AG04450 (cell line): ENCODE measurements around the gene SH3D21. TPM values are rescaled to one million over a fixed set of nuclear protein-coding genes. Genes with fewer than 3 reads are reported as not detected.

Source experiments
- CTCF ChIA-PET: fragments of 300-600, 350-600 bp; formaldehyde crosslinking; extraction: SDS; loops from one replicate; lab custom pipeline; 2022; ENCODE audit warnings: antibody characterized with exemption, inconsistent platforms; lab: Charles Lee
- POLR2A ChIA-PET: fragments of 350-600 bp; formaldehyde crosslinking; extraction: SDS; loops from one replicate; lab custom pipeline; 2021; ENCODE audit warnings: antibody characterized with exemption, inconsistent platforms; lab: Yijun Ruan, JAX
- DNase-seq: peaks from one replicate; pipeline ENCODE4 v3.0.0-alpha.2; 2011; ENCODE audit warnings: low read depth, low spot score
- H3K27ac ChIP-seq: one replicate; pipeline ENCODE4 v1.5.1; 2012; ENCODE audit warnings: low read depth, low read length, control low read depth
- H3K27me3 ChIP-seq: one replicate; pipeline ENCODE4 v1.6.0; 2012; ENCODE audit warnings: low read length; ENCODE audit not compliant: control insufficient read depth, insufficient read depth
- H3K4me3 ChIP-seq: 2 replicates; pipeline ENCODE4 v1.5.1; 2011; ENCODE audit warnings: mild to moderate bottlenecking, low read depth, low read length, control low read depth
- H3K9me3 ChIP-seq: 2 replicates; pipeline ENCODE4 v1.5.1; 2012; ENCODE audit warnings: low read length; ENCODE audit not compliant: control insufficient read depth, insufficient read depth
- polyA plus RNA-seq: library from polyadenylated mRNA; depleted of rRNA; stranded (reverse); fragments of >200 nt; gene quantifications from 2 replicates; pipeline ENCODE4 v1.2.3, GENCODE V29; 2011
- TF ChIP-seq, protein P1 (sequence below): IDR thresholded peaks from 2 replicates; pipeline ENCODE4 v1.5.1; 2011; ENCODE audit warnings: low read depth, low read length, control low read depth, inconsistent platforms

SH3D21 gene
- polyA plus RNA-seq, 1 experiment: 1.3 TPM

DNA sequence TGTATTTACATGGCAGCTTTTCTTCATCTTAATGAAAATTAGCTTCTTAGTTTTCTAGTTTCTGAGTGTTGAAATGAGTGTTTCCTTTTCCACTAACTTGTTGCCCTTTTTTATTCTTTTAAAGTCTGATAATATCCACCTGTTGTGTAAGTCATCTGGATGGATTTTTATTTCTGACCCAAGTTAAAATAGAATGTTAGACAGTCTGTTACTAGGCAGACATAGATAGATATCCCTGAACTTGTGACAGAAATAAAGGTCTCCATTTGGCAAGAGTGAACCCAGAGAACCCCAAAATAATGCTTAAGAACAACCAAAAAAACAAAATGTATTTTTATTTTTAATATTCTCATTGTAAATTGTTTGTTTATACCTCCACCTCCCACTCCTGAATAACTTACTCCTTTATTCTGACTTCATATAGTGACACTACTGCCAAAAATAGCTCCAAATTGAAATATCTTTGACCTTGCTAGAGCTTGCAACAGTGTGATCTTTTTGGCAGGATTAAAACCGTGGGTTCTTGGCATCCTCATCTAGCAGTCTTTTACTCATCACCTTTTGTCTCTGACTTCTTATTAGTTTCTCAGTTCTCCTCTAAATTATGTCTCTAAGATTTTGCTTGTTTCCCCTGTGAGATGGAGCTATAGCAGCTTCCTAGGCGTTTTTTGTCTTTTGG, 26.9 kb upstream of the SH3D21 start:
- ChIA-PET POLR2A (no interaction called here), CTCF (interaction anchor here (1.7 to 5.5 kb wide), 3 partner anchors 21 to 179 kb away, joined by 7 to 20 read pairs (median 17); no protein-coding TSS in a partner anchor)
- no peak for DNase-seq
- Histone ChIP-seq H3K4me3 (no peak overlapping the region), H3K27me3 (no peaks in the 10 kb centered on the region), H3K27ac (no peak overlapping the region), H3K9me3 (no peaks in the 10 kb centered on the region)
- TF ChIP-seq, protein P1, sequence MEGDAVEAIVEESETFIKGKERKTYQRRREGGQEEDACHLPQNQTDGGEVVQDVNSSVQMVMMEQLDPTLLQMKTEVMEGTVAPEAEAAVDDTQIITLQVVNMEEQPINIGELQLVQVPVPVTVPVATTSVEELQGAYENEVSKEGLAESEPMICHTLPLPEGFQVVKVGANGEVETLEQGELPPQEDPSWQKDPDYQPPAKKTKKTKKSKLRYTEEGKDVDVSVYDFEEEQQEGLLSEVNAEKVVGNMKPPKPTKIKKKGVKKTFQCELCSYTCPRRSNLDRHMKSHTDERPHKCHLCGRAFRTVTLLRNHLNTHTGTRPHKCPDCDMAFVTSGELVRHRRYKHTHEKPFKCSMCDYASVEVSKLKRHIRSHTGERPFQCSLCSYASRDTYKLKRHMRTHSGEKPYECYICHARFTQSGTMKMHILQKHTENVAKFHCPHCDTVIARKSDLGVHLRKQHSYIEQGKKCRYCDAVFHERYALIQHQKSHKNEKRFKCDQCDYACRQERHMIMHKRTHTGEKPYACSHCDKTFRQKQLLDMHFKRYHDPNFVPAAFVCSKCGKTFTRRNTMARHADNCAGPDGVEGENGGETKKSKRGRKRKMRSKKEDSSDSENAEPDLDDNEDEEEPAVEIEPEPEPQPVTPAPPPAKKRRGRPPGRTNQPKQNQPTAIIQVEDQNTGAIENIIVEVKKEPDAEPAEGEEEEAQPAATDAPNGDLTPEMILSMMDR: no peak

DNA sequence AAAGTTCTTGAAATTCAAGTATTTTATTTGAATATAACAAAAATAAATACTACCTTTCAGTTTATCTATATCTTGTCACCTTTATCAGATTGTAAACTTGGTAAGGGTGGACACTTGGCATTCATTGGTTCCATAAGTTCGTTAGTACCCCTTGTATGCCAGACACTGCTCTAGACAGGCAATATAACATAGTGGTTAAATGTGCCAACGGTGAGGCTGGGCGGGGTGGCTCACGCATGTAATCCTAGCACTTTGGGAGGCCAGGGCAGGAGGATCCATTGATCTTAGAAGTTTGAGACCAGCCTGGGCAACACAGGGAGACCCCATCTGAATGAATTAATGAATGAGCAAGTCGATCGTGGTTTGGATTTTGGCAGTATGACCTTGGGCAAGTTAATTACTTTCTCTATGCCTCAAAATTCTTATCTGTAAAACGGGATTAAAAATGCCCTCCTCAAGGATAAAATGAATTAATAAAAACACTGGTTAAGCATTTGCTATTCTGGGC, 26.3 kb upstream of the SH3D21 start:
- CTCF ChIA-PET: interaction anchor here (1.7 to 5.5 kb wide), 3 partner anchors 20 to 180 kb away, joined by 7 to 20 read pairs (median 17); no protein-coding TSS in a partner anchor
- H3K4me3 ChIP-seq: no peak overlapping the region
- H3K27ac ChIP-seq: no peak overlapping the region
- H3K27me3 ChIP-seq: no peaks in the 10 kb centered on the region
- TF ChIP-seq, protein P1: no peak
- POLR2A ChIA-PET: no interaction called here
- DNase-seq: no peak
- no peaks in the 10 kb centered on the region for H3K9me3 ChIP-seq

DNA sequence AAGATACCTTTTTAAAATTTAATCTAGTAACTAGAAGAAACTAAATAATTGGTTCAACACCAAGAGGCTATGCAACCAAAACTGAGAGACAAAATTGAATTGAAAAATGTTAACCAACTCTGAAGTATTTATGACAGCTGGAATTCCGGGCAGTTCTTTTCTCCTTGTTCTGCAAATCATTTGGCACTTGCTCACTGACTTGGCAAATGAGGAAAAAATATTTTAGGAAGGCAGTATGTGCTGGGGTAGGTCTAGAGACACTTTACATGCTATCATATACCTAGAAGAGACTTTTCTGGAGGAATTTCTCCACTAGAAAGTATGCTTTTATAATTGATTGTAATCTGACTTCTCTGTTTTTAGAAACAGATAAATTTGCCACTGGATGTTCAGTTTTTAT, 22.1 kb upstream of the SH3D21 start:
- H3K27ac ChIP-seq: no peak overlapping the region
- POLR2A ChIA-PET: no interaction called here
- no peak overlapping the region for H3K4me3 ChIP-seq
- CTCF ChIA-PET: interaction anchor here (1.2 to 5.5 kb wide), 5 partner anchors 12 to 134 kb away, joined by 3 to 21 read pairs (median 10); partner anchors contain the start of genes THRAP3 and TRAPPC3
- H3K9me3 ChIP-seq: no peaks in the 10 kb centered on the region
- TF ChIP-seq, protein P1: no peak
- no peaks in the 10 kb centered on the region for H3K27me3 ChIP-seq
- DNase-seq: no peak

DNA sequence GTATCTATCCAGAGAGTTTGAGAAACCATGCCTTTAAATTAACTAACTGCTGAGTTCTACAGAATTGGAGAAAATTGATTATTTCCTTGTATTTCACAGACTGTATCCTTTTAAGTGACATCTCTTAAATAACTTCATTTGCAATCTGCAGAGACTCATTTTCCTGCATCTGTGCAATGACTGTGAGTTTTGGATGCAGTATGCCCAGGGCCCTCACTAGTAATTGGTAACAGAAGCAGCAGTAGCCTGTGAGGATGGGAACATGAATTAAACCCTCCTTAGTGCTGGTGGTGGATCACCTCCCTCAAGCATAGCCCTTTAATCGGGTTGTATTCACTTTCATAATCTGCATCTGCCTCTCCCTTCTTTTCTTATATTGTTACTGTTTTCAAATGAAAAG, 21.7 kb upstream of the SH3D21 start:
- H3K27ac ChIP-seq: no peak overlapping the region
- CTCF ChIA-PET: interaction anchor here (1.4 to 5.5 kb wide), 18 partner anchors 12 to 184 kb away, joined by 3 to 62 read pairs (median 14); partner anchors contain the start of gene TRAPPC3
- TF ChIP-seq, protein P1: no peak
- POLR2A ChIA-PET: no interaction called here
- H3K4me3 ChIP-seq: no peak overlapping the region
- no peak for DNase-seq
- H3K27me3 ChIP-seq: no peaks in the 10 kb centered on the region
- H3K9me3 ChIP-seq: no peaks in the 10 kb centered on the region
